Measurements from ENCODE around the gene HHIPL1. TPM values are rescaled to one million over a fixed set of nuclear protein-coding genes. Genes with fewer than 3 reads are reported as not detected.
"Not testable (repeated sequence)": the region's sequence is repeated elsewhere in the genome, so short reads cannot be mapped to it uniquely, and the experiment has no call there.

HHIPL1 gene
- total RNA-seq, 1 experiment from 2014 or later: not detected

GRCh38 chr14:99658218-99658845 is 13.4 kb downstream of the HHIPL1 start:
- DNase-seq (ENCODE audit: low spot score): no peak

DNA sequence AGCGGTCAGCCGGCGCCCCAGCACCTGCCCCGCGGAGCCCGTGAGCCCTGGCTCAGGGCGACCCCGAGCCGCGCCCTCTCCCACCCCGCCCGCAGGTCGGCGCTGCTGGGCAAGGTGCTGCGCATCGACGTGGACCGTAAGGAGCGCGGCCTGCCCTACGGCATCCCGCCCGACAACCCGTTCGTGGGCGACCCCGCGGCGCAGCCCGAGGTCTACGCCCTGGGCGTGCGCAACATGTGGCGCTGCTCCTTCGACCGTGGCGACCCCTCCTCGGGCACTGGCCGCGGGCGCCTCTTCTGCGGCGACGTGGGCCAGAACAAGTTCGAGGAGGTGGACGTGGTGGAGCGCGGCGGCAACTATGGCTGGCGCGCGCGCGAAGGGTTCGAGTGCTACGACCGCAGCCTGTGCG is 14.4 kb downstream of the HHIPL1 start:
- DNase-seq (ENCODE audit: low spot score): no peak

DNA sequence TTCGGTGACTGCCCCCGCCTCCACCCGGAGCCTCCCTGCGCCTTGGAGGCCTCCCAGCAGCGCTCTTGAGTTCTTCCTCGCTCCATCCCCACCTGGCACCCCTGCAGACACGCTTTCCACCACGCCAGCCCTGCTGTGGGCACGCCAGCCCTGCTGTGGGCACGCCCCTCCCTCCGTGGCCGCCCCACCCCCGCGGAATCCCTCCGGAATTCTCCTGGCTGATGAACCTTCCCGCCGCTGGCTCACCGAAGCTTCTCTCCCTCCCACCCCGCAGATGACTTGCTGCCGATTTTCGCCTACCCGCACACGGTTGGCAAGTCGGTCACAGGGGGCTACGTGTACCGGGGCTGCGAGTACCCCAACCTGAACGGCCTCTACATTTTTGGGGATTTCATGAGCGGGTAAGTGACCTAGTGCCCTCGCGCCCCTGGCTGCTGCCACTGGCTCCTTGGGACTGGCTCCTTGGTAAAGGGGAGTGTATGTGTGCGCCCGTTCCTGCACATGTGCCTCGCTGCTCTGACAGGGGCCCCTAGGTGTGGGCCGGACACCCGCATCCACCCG is 15.2 kb downstream of the HHIPL1 start:
- no peak for DNase-seq (ENCODE audit: low spot score)

- DNase-seq (ENCODE audit: low spot score): no peak
These were observed 15.9 kb downstream of the HHIPL1 start for GRCh38 chr14:99660794-99661193.

GRCh38 chr14:99661206-99661605 is 16.3 kb downstream of the HHIPL1 start:
- not testable (repeated sequence) for DNase-seq (ENCODE audit: low spot score)

DNA sequence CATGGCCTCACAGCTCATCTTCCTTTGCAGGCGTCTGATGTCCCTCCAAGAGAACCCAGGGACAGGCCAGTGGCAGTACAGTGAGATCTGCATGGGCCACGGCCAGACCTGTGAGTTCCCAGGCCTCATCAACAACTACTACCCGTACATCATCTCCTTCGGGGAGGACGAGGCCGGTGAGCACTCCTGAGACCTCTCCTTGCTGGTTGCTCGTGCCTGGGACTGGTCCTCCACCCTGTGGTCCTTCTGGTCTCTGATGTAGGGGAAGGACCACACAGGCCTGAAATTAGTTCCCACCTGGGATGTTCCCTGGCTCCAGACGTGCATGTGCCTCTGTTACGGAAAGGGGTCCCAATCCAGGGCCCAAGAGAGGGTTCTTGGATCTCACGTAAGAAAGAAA is 17.9 kb downstream of the HHIPL1 start:
- no peak for DNase-seq (ENCODE audit: low spot score)

DNA sequence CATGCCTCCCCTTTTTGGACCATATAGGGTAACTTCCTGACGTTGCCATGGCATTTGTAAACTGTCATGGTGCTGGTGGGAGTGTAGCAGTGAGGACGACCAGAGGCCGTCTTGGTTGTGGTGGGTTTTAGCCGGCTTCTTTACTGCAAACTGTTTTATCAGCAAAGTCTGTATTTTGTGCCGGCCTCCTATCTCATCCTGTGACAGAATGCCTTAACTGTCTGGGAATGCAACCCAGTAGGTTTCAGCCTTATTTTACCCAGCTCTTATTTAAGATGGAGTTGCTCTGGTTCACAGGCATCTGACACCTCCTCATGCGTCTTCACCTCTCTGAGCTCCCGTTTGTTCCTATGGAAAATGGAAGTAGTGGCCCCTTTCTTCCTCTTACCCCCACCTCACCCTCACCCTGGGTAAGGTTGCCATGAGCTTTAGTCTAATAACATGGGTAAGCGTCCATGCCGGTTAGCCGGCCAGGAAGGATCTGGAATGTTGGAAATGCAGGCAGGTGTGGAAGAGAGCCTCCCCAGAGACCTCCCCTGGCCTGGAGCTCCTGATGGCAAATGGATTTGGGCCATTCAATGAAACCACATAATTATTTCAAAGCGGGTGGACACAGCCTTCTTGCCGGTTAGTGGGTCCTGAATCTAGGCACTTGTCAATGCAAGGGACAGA is 18.6 kb downstream of the HHIPL1 start:
- no peak for DNase-seq (ENCODE audit: low spot score)

- no peak for DNase-seq (ENCODE audit: low spot score)
These were observed 19.4 kb downstream of the HHIPL1 start for GRCh38 chr14:99664058-99664936.

GRCh38 chr14:99664937-99665273 is 20.0 kb downstream of the HHIPL1 start:
- no peak for DNase-seq (ENCODE audit: low spot score)

- DNase-seq (ENCODE audit: low spot score): no peak
These were observed 21.6 kb downstream of the HHIPL1 start for GRCh38 chr14:99666533-99666932.

DNA sequence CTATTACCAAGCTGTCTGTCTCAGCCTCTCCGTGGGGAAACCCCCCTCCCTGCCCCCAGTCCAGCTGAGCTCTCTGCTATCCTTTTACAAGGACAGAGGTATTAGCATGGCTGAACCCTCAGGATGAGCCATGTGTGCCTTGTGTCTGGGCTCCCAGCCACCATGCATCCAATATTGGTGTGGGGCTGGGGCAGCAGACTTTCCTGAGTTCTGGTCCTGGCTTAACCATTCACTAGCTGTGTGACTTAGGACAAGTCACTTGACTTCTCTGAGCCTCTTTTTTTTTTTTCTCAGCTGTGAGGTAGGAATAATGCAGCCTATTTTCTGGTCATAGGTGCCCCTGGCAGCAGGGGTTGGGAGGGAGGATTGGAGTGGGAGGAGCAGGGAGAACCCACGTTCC is 22.1 kb downstream of the HHIPL1 start:
- no peak for DNase-seq (ENCODE audit: low spot score)

GRCh38 chr14:99667821-99668220 is 22.9 kb downstream of the HHIPL1 start:
- no peak for DNase-seq (ENCODE audit: low spot score)

DNA sequence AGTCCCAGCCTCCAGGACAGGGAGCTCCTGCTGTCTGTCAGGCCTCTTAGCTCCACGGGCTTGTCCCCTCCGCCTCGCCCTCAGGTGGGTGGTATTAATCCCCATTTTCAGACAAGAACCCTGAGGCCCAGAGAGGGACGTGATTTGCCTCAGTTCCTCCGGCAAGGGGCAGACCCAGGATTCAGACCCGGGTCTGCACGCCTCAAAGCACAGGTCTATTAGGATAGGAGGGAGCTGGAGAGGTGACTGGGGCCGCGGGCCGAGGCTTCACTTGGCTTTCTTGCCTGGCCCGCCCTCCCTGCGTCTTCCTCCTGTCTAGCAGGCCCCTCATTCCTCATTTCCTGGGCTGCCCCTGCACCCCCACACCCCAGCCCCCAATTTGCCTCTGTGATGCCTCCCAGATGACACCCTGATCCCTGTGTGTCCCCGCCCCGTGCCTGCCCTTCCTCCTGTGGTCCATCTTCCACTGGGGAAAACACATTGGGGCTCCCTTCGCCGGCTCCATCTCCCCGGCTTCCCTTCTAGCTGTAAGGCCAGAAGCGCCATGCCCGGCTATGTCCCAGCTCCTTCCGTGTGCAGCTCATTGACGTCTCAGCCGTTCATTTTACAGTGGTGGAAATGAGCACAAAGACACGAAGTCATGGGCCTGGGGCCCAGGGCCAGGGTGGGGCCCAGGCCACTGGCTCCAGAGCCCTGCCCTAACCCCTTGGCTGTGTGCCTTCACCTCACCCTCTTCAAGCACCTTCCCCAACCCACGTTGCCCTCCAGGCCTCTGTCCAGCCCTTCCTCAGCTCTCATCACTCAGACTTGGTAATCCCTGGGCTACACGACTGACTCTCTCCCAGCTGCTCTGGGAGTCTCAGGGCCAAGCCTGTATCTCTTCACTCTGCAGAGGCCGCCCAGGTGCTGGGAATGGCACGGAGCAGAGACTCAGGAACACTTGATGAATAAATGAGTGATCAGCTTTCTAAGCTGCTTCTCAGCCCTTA is 23.7 kb downstream of the HHIPL1 start:
- no peak for DNase-seq (ENCODE audit: low spot score)

DNA sequence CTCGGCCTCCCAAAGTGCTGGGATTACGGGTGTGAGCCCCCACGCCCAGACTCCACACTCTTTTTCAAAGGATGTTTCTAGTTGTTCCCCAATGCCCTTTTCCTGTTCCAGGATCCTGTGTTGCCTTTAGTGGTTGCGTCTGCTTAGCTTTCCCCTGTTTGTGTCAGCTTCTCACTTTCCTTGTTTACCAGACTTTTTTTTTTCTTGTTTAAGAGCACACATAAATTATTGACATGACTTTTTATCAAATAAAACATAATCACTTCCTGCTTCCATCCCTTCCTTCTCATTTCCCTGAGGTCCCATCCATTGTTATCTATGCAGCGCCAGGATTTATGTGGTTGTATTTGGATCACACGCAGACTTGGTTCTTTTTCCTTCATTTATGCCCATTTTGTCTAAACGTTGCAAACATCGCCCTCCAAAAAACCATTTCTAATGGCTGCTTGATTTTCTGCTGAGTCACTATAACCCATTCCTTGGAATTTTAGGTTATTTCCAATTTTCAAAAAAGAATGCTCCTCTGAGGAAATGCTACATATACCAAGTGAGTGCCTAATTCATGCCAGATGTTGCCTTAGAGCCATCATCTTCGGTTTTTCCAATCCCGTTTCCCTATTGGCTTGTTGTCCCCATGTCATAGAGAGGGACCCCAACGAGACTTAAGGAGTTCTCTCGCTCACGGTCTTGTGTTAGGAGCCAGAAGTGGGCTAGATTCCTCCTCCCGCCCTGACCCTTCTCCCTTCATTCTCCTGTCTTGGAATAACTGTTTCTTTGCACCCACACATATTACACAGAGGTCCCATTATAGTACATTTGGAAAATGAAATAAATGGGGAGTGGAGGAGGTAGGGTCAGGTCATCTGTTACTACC is 25.7 kb downstream of the HHIPL1 start:
- no peak for DNase-seq (ENCODE audit: low spot score)

- DNase-seq (ENCODE audit: low spot score): no peak
These were observed 26.6 kb downstream of the HHIPL1 start for GRCh38 chr14:99671235-99672224.

DNA sequence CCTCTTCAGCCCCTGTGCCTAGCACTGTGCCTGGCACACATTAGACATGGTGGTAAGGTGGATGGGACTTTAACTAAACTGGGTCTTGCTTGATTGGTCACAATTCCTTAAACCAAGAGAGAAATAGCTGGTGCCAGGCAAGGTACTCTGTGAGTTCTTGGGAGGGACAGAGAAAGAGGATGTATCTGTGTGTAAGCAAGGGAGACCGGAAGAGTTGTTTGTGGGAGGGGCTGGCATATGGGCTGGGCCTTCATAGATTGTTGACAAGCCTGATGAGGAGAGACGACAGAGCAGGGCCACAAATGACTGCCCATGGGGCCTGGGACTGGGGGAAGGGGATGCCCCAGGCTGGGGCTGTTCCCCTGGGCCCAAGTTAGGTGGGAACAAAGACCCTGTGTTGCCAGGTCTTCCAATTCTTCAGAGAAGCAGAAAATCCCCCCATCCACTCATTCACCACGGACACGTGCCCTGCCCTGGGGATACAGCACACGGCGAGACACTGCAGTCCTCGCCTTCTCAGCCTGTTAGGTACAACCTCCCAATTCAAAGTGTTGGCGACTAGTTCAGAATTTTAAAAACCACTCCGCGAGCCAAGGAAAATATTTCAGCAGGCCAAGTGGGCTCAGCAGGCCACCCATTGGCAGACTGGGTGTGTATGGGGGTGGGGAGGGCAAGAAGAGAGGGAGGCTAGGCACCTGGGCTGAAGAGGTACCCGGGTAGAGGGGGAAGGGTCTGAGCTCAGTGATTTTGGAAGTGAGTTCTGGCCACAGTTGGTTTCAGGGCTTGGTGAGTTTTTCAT is 27.8 kb downstream of the HHIPL1 start:
- no peak for DNase-seq (ENCODE audit: low spot score)

- no peak for DNase-seq (ENCODE audit: low spot score)
These were observed 28.6 kb downstream of the HHIPL1 start for GRCh38 chr14:99673305-99674063.

Measured in HT-29 (cell line).